NCI-H2107 treated with DMSO at 0.1 percent for 48 hours (cell line): ENCODE results near the gene TDRD7.

ENCODE experiments used
- DNase-seq: peaks from one replicate; lab custom pipeline; 2025; ENCODE audit not compliant: unreplicated experiment; lab: John Stamatoyannopoulos, UW

Gene TDRD7

GRCh38 chr9:97386733-97387503 lies 25.0 kb upstream of the TDRD7 start:
- no peak for DNase-seq

- DNase-seq, result no peak
Measured at GRCh38 chr9:97387504-97387886, 24.4 kb upstream of the TDRD7 start.

- DNase-seq, result no peak
Measured at GRCh38 chr9:97387936-97388684, 23.8 kb upstream of the TDRD7 start.

GRCh38 chr9:97388721-97389238 lies 23.1 kb upstream of the TDRD7 start:
- DNase-seq, result no peak

GRCh38 chr9:97389249-97389648 lies 22.6 kb upstream of the TDRD7 start:
- no peak for DNase-seq

- no peak for DNase-seq
Measured at GRCh38 chr9:97390791-97391406, 21.0 kb upstream of the TDRD7 start.

- DNase-seq, result no peak
Measured at GRCh38 chr9:97394881-97395280, 17.0 kb upstream of the TDRD7 start.

- no peak for DNase-seq
Measured at GRCh38 chr9:97395745-97396144, 16.2 kb upstream of the TDRD7 start.

- DNase-seq, result no peak
Measured at GRCh38 chr9:97396256-97396655, 15.6 kb upstream of the TDRD7 start.

GRCh38 chr9:97397220-97397619 lies 14.7 kb upstream of the TDRD7 start:
- no peak for DNase-seq

GRCh38 chr9:97398999-97399758 lies 12.7 kb upstream of the TDRD7 start:
- DNase-seq, result no peak

GRCh38 chr9:97403746-97404316 lies 8.1 kb upstream of the TDRD7 start:
- DNase-seq, result no peak

- DNase-seq, result no peak
Measured at GRCh38 chr9:97405551-97405950, 6.3 kb upstream of the TDRD7 start.

GRCh38 chr9:97406620-97407177 lies 5.2 kb upstream of the TDRD7 start:
- DNase-seq, result no peak

GRCh38 chr9:97408562-97408961 lies 3.3 kb upstream of the TDRD7 start:
- no peak for DNase-seq

- no peak for DNase-seq
Measured at GRCh38 chr9:97411440-97411788, 482 bp upstream of the TDRD7 start.

- no peak for DNase-seq
Measured at GRCh38 chr9:97412626-97413385, 910 bp downstream of the TDRD7 start.

GRCh38 chr9:97413462-97413861 lies 1.6 kb downstream of the TDRD7 start:
- no peak for DNase-seq

- DNase-seq, result no peak
Measured at GRCh38 chr9:97415146-97415545, 3.2 kb downstream of the TDRD7 start.

GRCh38 chr9:97418880-97419279 lies 7.0 kb downstream of the TDRD7 start:
- DNase-seq, result no peak
